SJSA1 (cell line): ENCODE measurements around the gene NCOA4. TPM values are rescaled to one million over a fixed set of nuclear protein-coding genes. Genes with fewer than 3 reads are reported as not detected.

ENCODE experiments used
- DNase-seq, 2 experiments: peaks; one replicate each; pipeline ENCODE4 v3.0.0-alpha.2; 2015 to 2020; ENCODE audit warnings: low spot score in 2 of 2, low read depth in 1 of 2
- H3K27ac ChIP-seq: fragments of 250-450 bp; sonication (Bioruptor Pico); 2 replicates; pipeline ENCODE4 v1.5.1; 2020; ENCODE audit warnings: mild to moderate bottlenecking, moderate library complexity
- H3K27me3 ChIP-seq: fragments of 250-450 bp; sonication (Bioruptor Pico); replicated peaks from 2 replicates; pipeline ENCODE4 v1.5.1; 2020; ENCODE audit warnings: mild to moderate bottlenecking, moderate library complexity
- H3K36me3 ChIP-seq: fragments of 250-450 bp; sonication (Bioruptor Pico); 2 replicates; pipeline ENCODE4 v1.5.1; 2020; ENCODE audit warnings: mild to moderate bottlenecking
- H3K4me1 ChIP-seq: fragments of 250-450 bp; sonication (Bioruptor Pico); replicated peaks from 2 replicates; pipeline ENCODE4 v1.6.1; 2021; ENCODE audit warnings: mild to moderate bottlenecking
- H3K4me3 ChIP-seq: fragments of 250-450 bp; sonication (Bioruptor Pico); 2 replicates; pipeline ENCODE4 v1.5.1; 2020; ENCODE audit warnings: mild to moderate bottlenecking
- H3K9me3 ChIP-seq: fragments of 250-450 bp; sonication (Bioruptor Pico); replicated peaks from 2 replicates; pipeline ENCODE4 v1.5.1; 2020; ENCODE audit warnings: mild to moderate bottlenecking
- total RNA-seq: library from RNA; depleted of rRNA; stranded (reverse); fragments of >200 nt; shearing (Covaris generic); gene quantifications from 2 replicates; pipeline ENCODE4 v1.2.3, GENCODE V29; 2014

Gene NCOA4
- total RNA-seq, 1 experiment from 2014 or later: 245 TPM

DNA sequence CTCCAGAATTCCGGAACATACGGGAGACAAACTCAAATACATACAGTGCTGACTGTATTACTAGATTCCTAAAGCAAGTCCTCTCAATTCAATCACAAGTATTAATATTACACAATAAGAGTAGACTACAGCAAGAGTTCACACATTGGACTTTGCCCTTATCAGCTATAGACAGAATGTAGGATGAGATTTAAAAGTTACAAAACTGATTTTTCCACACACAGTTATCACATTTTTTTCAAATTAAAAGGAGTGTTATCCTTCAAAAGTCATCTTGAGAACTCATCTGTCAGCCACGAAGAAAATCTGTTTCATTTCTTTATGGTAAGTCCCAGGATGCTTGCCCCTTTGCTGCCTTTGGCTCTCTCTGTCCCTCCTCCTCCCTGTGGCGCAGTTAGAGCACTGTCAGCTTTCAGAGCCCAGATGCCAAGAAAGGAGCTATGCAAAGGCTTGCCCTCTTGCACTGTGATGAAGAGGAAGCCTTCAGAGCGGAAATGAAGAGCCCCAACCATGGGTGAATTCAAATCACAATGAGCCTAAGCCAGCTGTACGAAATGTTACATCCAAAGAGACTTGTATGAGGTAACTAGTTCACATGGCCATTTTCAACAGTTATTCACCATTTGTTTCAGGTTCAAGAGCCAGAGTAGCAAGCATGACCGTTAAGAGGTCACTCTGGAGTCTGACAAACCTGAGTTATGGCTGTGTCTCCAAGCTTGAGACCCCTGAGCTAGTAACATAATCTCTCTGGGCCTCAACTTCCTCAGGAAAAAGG is 10.7 kb downstream of the NCOA4 start:
- Histone ChIP-seq H3K4me1 (peaks cover 25% of the 10 kb centered on the region), H3K27me3 (no peaks in the 10 kb centered on the region), H3K27ac (no peak overlapping the region), H3K36me3 (peaks cover 33% of the 10 kb centered on the region), H3K4me3 (no peak overlapping the region), H3K9me3 (no peaks in the 10 kb centered on the region)
- DNase-seq: no peak

DNA sequence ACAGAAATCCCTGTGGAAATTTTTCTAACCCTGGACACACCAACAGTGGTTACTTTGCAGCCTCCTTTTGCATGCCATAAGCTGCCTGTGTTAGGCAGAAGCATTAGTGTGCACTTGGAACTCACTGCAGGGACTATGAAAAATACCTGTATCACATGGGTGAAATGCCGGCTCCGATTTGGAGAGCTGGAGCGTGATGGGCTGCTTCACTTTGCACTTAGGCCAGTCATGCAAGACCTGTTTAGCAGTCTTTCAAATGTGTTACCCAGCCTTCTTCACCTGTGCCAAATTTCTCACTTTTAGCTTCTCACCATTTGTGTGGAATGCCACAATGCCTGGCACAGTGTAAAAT is 11.3 kb downstream of the NCOA4 start:
- no peaks in the 10 kb centered on the region for H3K27me3 ChIP-seq
- H3K27ac ChIP-seq: no peak overlapping the region
- no peaks in the 10 kb centered on the region for H3K9me3 ChIP-seq
- no peak overlapping the region for H3K4me3 ChIP-seq
- peaks cover 39% of the 10 kb centered on the region for H3K36me3 ChIP-seq
- peaks cover 25% of the 10 kb centered on the region for H3K4me1 ChIP-seq
- no peak for DNase-seq

DNA sequence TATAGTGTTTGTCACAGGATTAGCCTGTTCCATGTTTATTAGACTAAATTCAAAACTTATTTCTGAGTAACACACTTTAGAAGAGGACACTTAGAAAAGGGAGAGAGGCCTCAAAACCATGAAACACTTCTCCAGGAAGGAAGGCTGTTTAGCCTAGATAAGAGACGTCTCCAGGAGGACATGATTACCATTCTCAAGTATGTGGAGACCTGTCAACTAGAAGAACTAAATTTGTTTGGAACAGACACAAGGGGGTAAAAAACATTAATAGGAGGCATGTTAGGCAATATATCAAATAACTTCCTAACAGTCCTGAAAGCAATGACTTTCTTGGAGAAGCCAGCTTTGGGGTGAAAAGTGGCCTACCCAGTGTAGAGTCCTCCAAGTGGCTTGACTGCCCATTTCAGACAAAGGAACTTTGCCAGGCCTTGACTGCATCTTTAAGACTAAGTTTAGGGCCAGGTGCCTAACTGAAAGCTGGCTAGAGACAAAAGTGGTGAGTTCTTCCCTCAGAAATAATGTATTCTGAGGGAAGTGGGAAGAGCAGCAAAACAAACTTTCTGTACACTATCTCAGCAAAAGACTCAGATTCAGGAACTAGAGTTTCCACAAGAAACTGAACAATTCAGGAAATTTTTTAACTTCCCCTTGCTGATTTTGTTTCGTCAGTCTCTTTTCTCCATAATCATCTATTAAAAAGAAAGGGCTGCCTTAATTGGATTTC is 11.8 kb downstream of the NCOA4 start:
- Histone ChIP-seq H3K4me1 (peaks cover 21% of the 10 kb centered on the region), H3K9me3 (no peaks in the 10 kb centered on the region), H3K36me3 (peaks cover 45% of the 10 kb centered on the region), H3K27ac (no peak overlapping the region), H3K27me3 (no peaks in the 10 kb centered on the region), H3K4me3 (no peak overlapping the region)
- DNase-seq: no peak

DNA sequence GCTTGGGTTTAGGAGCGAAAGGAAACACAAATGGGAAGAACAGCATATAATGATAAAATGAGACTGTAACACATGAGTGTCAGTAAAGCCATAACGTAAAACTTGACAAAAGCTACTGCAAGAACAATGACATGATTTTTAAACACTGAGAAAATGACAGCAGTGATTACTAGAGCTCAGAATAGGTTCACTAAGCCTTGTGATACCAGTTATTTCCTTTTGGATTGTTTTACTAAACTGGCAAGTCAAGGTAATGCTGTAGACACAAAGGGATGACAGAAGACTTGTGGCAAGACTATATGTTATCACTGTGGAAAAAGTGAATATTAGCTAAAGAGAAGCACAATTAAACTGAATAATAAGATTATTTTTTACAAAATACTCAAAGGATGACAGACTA is 12.7 kb downstream of the NCOA4 start:
- Histone ChIP-seq H3K4me1 (peaks cover 20% of the 10 kb centered on the region), H3K27ac (no peak overlapping the region; the same call in 1 of the 2 replicates), H3K27me3 (no peaks in the 10 kb centered on the region), H3K36me3 (peaks cover 54% of the 10 kb centered on the region), H3K9me3 (no peaks in the 10 kb centered on the region), H3K4me3 (no peak overlapping the region)
- DNase-seq: no peak

DNA sequence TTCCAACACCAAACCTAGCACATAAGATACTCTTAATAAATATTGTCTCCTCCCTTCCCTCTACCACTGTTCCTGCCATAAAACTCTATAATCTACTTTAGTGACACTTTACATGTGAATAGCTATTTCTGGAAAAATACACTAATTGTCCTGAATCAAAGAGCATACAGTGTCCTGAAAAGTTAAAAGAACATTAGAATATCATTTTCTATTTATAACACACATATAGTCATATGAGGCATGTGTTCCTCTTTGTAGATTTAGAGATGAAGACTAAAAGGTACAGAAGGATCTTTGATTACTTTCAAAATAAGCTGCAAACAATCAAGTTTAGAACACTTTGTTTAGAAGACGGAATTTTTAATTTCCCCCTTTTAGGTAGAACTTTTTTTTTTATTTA is 13.6 kb downstream of the NCOA4 start:
- peaks cover 57% of the 10 kb centered on the region for H3K36me3 ChIP-seq
- peaks cover 11% of the 10 kb centered on the region for H3K4me1 ChIP-seq
- no peaks in the 10 kb centered on the region for H3K9me3 ChIP-seq
- H3K4me3 ChIP-seq: no peak overlapping the region
- no peaks in the 10 kb centered on the region for H3K27me3 ChIP-seq
- H3K27ac ChIP-seq: no peak overlapping the region
- no peak for DNase-seq

DNA sequence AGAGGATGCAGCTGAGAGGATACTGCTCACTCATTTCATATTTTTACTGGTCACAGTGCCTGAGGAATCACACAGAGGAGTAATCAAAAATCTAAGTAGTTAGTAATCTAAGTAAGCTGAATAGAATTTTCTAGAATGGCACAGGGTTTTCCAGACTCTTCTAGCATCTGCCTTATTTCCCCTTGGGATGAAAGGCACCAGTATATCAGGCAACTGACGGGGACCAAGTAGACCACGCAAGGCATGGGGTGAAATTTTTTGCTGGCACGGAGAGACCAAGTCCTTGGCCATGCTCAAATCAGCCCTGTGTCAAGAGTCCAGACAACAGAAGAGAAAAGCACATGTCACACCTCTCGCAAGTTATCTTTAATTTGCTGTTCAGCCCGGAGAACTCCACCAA is 14.2 kb downstream of the NCOA4 start:
- peaks cover 5% of the 10 kb centered on the region for H3K4me1 ChIP-seq
- H3K9me3 ChIP-seq: no peaks in the 10 kb centered on the region
- H3K4me3 ChIP-seq: no peak overlapping the region
- no peak overlapping the region for H3K27ac ChIP-seq
- DNase-seq: no peak
- H3K36me3 ChIP-seq: peaks cover 57% of the 10 kb centered on the region
- no peaks in the 10 kb centered on the region for H3K27me3 ChIP-seq

DNA sequence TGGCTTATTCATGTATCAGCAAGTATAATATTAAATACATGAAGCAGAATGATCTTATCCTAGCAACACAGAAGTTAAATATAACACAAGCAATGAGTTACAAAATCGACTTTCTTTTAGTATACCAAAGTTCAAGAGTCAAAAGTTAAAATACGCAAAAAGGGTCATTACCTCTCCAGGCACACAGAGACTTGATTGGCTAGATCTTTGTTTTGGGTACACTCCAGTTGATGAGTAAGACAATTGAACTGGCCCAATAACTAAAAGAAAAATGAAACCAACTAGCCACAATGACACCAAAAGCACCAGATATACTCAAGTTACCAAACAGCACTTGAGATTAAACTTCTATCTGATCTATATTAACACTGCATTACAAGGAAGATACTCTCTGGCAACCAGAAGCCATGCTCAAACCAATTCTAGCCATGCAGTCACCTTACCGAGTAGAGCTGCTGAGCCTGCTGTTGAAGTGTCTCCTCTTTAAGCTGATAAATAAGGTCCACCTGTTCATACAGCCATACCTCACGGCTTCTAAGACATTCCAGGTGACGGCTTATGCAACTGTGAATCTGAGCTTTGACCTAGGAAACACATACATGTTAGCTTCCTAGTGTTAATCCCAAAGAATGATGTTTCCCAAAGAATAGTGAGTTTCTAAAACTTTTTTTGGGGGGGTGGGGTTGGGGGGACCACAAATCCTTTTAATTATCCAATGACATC is 15.6 kb downstream of the NCOA4 start:
- no peak overlapping the region for H3K27ac ChIP-seq
- no peaks in the 10 kb centered on the region for H3K27me3 ChIP-seq
- H3K4me1 ChIP-seq: no peaks in the 10 kb centered on the region
- no peaks in the 10 kb centered on the region for H3K9me3 ChIP-seq
- peaks cover 70% of the 10 kb centered on the region for H3K36me3 ChIP-seq
- DNase-seq: no peak
- H3K4me3 ChIP-seq: no peak overlapping the region

DNA sequence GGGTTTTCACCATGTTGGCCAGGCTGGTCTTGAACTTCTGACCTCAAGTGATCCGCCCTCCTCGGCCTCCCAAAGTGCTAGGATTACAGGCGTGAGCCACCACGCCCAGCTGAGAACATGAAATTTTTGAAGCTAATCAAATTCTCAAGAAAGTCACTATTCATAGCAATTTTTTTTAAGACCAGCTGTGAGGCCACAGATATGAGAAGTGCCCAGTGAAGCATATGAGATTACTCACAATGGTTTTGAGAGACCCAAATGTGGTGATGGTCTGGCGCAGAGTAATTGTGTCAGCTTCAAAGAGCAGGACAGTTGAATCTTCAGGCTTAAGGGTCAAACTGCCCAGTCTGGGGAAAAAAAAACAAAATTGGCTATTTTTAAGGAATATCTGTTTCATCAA is 16.2 kb downstream of the NCOA4 start:
- Histone ChIP-seq H3K9me3 (no peaks in the 10 kb centered on the region), H3K27ac (no peak overlapping the region), H3K4me3 (no peak overlapping the region), H3K36me3 (peaks cover 77% of the 10 kb centered on the region), H3K4me1 (no peaks in the 10 kb centered on the region), H3K27me3 (no peaks in the 10 kb centered on the region)
- DNase-seq: no peak

DNA sequence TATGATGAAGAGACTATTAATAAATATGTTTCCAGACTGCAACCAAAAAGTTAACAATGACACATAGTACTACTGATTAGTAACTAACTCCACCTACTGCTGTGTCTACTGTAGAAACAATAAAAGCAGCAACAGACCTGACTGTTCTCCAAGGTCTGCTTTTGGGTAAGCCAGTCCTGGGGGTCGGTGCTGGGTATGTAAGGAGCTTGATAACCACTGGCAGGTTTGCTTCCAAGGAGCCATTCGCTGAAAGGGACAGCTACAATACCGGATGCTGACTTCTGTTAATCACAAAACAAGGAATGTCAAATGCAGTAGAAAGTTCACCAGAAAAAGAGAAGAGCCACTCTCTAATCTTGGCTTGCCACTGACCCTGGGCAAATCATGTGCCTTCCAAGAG is 17.7 kb downstream of the NCOA4 start:
- Histone ChIP-seq H3K27me3 (no peaks in the 10 kb centered on the region), H3K4me1 (no peaks in the 10 kb centered on the region), H3K27ac (no peak overlapping the region), H3K9me3 (no peaks in the 10 kb centered on the region), H3K36me3 (peaks cover 88% of the 10 kb centered on the region), H3K4me3 (no peak overlapping the region)
- DNase-seq: no peak

DNA sequence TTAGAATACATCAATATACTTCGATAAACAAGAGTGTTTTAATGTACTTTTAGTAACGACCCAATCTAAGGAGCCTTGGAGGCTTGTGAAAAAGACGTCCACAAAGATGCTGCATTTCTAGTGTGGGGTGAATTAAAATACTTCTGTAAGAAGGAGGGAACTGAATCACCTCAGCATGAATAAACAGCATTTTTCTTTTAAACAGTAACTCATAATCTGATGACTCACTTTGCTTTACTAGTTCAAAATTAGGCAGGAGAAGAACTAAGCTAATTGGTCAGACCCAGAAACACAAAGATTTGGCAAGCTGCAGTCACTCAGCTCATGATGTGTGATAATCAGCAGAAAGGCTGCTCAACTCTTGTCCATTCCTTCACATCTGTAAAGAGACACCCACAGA is 24.2 kb downstream of the NCOA4 start:
- DNase-seq: peak in 1 of 2 experiments; percentile 43
- H3K4me1 ChIP-seq: peaks cover 15% of the 10 kb centered on the region
- no peaks in the 10 kb centered on the region for H3K9me3 ChIP-seq
- no peaks in the 10 kb centered on the region for H3K27me3 ChIP-seq
- H3K27ac ChIP-seq: no peak overlapping the region; the same call in 1 of the 2 replicates
- peaks cover 97% of the 10 kb centered on the region for H3K36me3 ChIP-seq
- H3K4me3 ChIP-seq: no peak overlapping the region

DNA sequence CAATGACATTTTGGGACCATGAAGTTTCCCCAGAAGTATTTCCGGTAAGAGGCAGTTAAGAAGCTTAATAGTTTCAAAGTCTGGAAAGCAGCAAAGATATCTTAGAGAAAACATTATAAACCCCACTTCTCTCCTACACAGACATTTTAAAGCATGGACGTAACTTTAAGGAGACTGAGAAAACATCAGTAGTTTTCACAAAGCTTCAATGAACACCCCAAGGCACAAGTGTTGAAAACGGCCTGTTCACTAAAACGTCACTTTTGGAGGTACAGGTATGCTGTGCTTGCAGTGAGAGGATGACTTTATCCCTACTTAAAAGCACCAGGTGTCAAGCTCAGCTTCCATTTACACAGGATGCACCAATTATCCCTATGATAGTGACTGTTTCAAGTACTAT is 25.0 kb downstream of the NCOA4 start:
- H3K27me3 ChIP-seq: no peaks in the 10 kb centered on the region
- H3K4me1 ChIP-seq: peaks cover 15% of the 10 kb centered on the region
- H3K36me3 ChIP-seq: peaks cover 97% of the 10 kb centered on the region
- no peaks in the 10 kb centered on the region for H3K9me3 ChIP-seq
- no peak overlapping the region for H3K27ac ChIP-seq
- H3K4me3 ChIP-seq: no peak overlapping the region
- DNase-seq: no peak

DNA sequence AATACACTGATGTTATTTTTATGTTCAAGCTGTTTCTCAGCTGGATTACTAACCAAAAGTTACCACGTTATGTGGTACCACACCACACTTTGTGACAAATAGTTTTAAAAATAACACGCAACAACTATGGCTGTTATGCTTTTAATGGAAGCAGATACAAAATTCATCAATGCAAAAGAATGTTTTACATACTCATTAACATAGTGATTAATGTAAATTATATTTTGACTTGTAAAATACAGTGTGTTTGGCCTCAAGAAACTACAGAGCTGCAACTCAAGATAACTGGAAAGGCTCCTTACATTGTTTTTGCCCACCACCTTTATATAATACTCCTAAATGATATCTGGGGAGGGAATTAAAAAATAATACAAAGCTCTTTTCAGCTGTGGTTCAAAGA is 25.5 kb downstream of the NCOA4 start:
- H3K36me3 ChIP-seq: peaks cover 97% of the 10 kb centered on the region

DNA sequence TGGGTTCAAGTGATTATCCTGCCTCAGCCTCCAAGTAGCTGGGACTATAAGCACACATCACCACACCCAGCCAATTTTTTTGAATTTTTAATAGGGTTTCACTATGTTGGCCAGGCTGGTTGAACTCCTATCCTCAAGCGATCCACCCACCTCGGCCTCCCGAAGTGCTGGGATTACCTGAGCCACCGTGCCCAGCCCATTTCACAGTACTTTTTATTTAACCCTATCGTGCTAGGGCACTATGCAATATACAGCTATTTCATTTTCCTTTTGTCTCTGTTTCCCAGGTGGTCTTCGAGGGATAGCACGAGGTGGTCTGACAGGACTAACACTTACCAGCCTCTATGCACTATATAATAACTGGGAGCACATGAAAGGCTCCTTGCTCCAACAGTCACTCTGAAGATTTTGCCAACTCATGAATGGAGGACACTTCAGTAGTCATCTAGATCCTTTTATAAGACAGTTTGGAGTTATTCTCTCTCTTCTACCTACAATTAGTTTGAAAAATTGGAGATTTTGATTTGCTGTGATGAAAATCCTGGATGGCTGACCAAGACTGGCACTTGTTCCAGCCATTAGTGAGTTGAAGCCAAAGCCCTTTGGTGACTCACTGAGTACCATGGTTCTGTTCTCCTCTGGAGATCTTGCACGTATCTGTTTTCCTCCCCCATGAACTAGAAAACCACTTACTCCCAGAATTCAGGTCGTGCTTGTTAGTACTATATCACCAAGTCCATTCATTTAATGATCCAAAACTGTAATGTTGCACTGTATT is 27.3 kb downstream of the NCOA4 start:
- peaks cover 90% of the 10 kb centered on the region for H3K36me3 ChIP-seq
- no peak overlapping the region for H3K27ac ChIP-seq
- H3K27me3 ChIP-seq: no peaks in the 10 kb centered on the region
- no peak overlapping the region for H3K4me3 ChIP-seq
- no peaks in the 10 kb centered on the region for H3K9me3 ChIP-seq
- DNase-seq: no peak
- H3K4me1 ChIP-seq: peaks cover 15% of the 10 kb centered on the region

More for the DNA sequence above, 25.5 kb downstream of the NCOA4 start:
- DNase-seq: no peak
- H3K4me1 ChIP-seq: peaks cover 15% of the 10 kb centered on the region
- H3K27me3 ChIP-seq: no peaks in the 10 kb centered on the region
- no peak overlapping the region for H3K4me3 ChIP-seq
- H3K27ac ChIP-seq: no peak overlapping the region
- H3K9me3 ChIP-seq: no peaks in the 10 kb centered on the region
